ENCODE results near the gene RXRA. TPM values are rescaled to one million over a fixed set of nuclear protein-coding genes. Genes with fewer than 3 reads are reported as not detected.
A peak's percentile ranks its signal among the peaks of the same experiment; 100 is the strongest.

The RXRA gene
- total and polyA plus RNA-seq, 2 of the 13 experiments (the other 11 are each of a cell fraction or from before 2014, with no cell fraction given): 18.9 to 29.2 TPM

- 0 out of 2 replicates have a peak, but pooled peaks have one; percentile 29 for TF ChIP-seq PITX1 (CRISPR knock-in tag; IDR thresholded peaks at IDR 0.05)
- 0 out of 2 replicates have a peak, but pooled peaks have one; percentile 83 for TF ChIP-seq ZNF34 (CRISPR knock-in tag; IDR thresholded peaks at IDR 0.05; ENCODE audit: borderline replicate concordance)
- TF ChIP-seq TAF15 (IDR thresholded peaks at IDR 0.05; ENCODE audit: low read depth, low read length, poor library complexity, severe bottlenecking): no peak
- TF ChIP-seq GFI1 (CRISPR knock-in tag; IDR thresholded peaks at IDR 0.05; ENCODE audit: borderline replicate concordance): peak; percentile 24; the same call in 1 of the 2 replicates
- TF ChIP-seq YY1 (IDR thresholded peaks at IDR 0.05; ENCODE audit: insufficient read depth, insufficient replicate concordance, low read depth, low read length): peak; percentile 31
- no peak for TF ChIP-seq CEBPG (CRISPR knock-in tag; IDR thresholded peaks at IDR 0.05)
- TF ChIP-seq JUNB (CRISPR knock-in tag; IDR thresholded peaks at IDR 0.05; ENCODE audit: borderline replicate concordance): no peak
- TF ChIP-seq ZNF318 (CRISPR knock-in tag; IDR thresholded peaks at IDR 0.05): no peak
- peak; percentile 61; the same call in 1 of the 2 replicates for TF ChIP-seq SNAPC2 (CRISPR knock-in tag; IDR thresholded peaks at IDR 0.05)
- no peak for TF ChIP-seq ZNF678 (CRISPR knock-in tag; IDR thresholded peaks at IDR 0.05)
- peak; percentile 44; the same call in 1 of the 2 replicates for TF ChIP-seq NRL (CRISPR knock-in tag; IDR thresholded peaks at IDR 0.05; ENCODE audit: borderline replicate concordance)
- TF ChIP-seq, protein P1, sequence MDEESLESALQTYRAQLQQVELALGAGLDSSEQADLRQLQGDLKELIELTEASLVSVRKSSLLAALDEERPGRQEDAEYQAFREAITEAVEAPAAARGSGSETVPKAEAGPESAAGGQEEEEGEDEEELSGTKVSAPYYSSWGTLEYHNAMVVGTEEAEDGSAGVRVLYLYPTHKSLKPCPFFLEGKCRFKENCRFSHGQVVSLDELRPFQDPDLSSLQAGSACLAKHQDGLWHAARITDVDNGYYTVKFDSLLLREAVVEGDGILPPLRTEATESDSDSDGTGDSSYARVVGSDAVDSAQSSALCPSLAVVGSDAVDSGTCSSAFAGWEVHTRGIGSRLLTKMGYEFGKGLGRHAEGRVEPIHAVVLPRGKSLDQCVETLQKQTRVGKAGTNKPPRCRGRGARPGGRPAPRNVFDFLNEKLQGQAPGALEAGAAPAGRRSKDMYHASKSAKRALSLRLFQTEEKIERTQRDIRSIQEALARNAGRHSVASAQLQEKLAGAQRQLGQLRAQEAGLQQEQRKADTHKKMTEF (CRISPR knock-in tag; IDR thresholded peaks at IDR 0.05): peak; percentile 81
- TF ChIP-seq ZMYM4 (CRISPR knock-in tag; IDR thresholded peaks at IDR 0.05): 0 out of 2 replicates have a peak, but pooled peaks have one; percentile 18
- no peak for TF ChIP-seq ZNF720 (CRISPR knock-in tag; IDR thresholded peaks at IDR 0.05)
- TF ChIP-seq ZNF672 (CRISPR knock-in tag; IDR thresholded peaks at IDR 0.05): no peak
- TF ChIP-seq ZSCAN25 (CRISPR knock-in tag; IDR thresholded peaks at IDR 0.05): peak; percentile 39; the same call in 1 of the 2 replicates
- peak; percentile 69 for TF ChIP-seq RXRB (CRISPR knock-in tag; IDR thresholded peaks at IDR 0.05; ENCODE audit: borderline replicate concordance)
- no peak for TF ChIP-seq TP53 (CRISPR knock-in tag; conservative IDR thresholded peaks at IDR 0.05)
- TF ChIP-seq NR2F6 (IDR thresholded peaks at IDR 0.05): peak; percentile 61
- TF ChIP-seq NR2F6 (CRISPR knock-in tag; IDR thresholded peaks at IDR 0.05): no peak; the same call in 1 of the 2 replicates
- TF ChIP-seq SMYD3 (CRISPR knock-in tag; IDR thresholded peaks at IDR 0.05): no peak
Measured at GRCh38 chr9:134364391-134365114, 38.3 kb downstream of the RXRA start (continued).
